AG04450 (cell line): Measurements from ENCODE around the gene ZNF236. TPM values are rescaled to one million over a fixed set of nuclear protein-coding genes. Genes with fewer than 3 reads are reported as not detected.

Experiments
- CTCF ChIA-PET: fragments of 300-600, 350-600 bp; formaldehyde crosslinking; extraction: SDS; loops from one replicate; lab custom pipeline; 2022; ENCODE audit warnings: antibody characterized with exemption, inconsistent platforms; lab: Charles Lee
- POLR2A ChIA-PET: fragments of 350-600 bp; formaldehyde crosslinking; extraction: SDS; loops from one replicate; lab custom pipeline; 2021; ENCODE audit warnings: antibody characterized with exemption, inconsistent platforms; lab: Yijun Ruan, JAX
- DNase-seq: peaks from one replicate; pipeline ENCODE4 v3.0.0-alpha.2; 2011; ENCODE audit warnings: low read depth, low spot score
- H3K27ac ChIP-seq: one replicate; pipeline ENCODE4 v1.5.1; 2012; ENCODE audit warnings: low read depth, low read length, control low read depth
- H3K27me3 ChIP-seq: one replicate; pipeline ENCODE4 v1.6.0; 2012; ENCODE audit warnings: low read length; ENCODE audit not compliant: control insufficient read depth, insufficient read depth
- H3K4me3 ChIP-seq: 2 replicates; pipeline ENCODE4 v1.5.1; 2011; ENCODE audit warnings: mild to moderate bottlenecking, low read depth, low read length, control low read depth
- H3K9me3 ChIP-seq: 2 replicates; pipeline ENCODE4 v1.5.1; 2012; ENCODE audit warnings: low read length; ENCODE audit not compliant: control insufficient read depth, insufficient read depth
- polyA plus RNA-seq: library from polyadenylated mRNA; depleted of rRNA; stranded (reverse); fragments of >200 nt; gene quantifications from 2 replicates; pipeline ENCODE4 v1.2.3, GENCODE V29; 2011
- TF ChIP-seq, protein P1 (sequence below): IDR thresholded peaks from 2 replicates; pipeline ENCODE4 v1.5.1; 2011; ENCODE audit warnings: low read depth, low read length, control low read depth, inconsistent platforms

The ZNF236 gene
- polyA plus RNA-seq, 1 experiment: 5.3 TPM

DNA sequence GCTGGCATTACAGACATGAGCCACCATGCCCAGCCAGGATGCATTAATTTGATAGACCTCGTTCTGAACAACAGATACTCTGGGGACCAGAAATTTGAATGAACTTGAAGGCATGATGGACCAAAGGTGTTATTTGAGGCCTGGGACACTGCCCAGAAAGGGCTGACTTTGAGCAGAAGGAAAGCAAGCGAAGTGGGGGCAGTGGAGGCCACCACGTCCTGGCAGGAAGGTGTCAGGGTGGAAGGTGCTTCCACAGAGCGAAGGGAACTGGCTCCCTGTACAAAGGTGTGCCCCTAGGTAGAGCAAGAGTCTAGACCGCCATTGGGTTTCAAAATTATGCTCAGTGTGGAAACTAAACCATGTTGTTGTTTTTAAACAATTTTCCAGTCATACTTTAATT lies 23.9 kb downstream of the ZNF236 start:
- Histone ChIP-seq H3K9me3 (no peaks in the 10 kb centered on the region), H3K27me3 (no peaks in the 10 kb centered on the region), H3K27ac (no peak overlapping the region), H3K4me3 (no peak overlapping the region)
- POLR2A ChIA-PET: no interaction called here
- CTCF ChIA-PET: interaction anchor here (1.0 kb wide), 1 partner anchor 43 kb away, joined by 4 read pairs; no protein-coding TSS in a partner anchor
- TF ChIP-seq, protein P1, sequence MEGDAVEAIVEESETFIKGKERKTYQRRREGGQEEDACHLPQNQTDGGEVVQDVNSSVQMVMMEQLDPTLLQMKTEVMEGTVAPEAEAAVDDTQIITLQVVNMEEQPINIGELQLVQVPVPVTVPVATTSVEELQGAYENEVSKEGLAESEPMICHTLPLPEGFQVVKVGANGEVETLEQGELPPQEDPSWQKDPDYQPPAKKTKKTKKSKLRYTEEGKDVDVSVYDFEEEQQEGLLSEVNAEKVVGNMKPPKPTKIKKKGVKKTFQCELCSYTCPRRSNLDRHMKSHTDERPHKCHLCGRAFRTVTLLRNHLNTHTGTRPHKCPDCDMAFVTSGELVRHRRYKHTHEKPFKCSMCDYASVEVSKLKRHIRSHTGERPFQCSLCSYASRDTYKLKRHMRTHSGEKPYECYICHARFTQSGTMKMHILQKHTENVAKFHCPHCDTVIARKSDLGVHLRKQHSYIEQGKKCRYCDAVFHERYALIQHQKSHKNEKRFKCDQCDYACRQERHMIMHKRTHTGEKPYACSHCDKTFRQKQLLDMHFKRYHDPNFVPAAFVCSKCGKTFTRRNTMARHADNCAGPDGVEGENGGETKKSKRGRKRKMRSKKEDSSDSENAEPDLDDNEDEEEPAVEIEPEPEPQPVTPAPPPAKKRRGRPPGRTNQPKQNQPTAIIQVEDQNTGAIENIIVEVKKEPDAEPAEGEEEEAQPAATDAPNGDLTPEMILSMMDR: no peak
- no peak for DNase-seq

DNA sequence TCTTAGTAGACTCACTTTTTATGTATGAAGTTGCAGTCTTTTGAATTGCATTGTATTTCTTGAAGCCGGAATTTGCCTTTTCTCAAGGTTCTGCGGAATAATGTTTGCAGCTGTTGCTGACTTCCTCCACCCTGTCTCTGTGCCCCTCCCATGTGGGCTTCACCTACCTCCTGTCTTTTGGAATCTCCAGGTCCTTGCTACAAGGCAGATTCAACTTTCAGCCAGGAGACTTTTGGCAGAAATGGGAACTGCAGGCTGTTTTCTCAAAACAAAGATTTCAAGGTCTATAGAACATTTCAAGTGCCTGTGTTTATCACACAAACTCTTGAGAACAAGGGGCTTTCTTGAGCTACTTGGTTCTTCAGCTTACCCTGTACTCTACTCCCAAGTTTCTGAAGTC lies 25.6 kb downstream of the ZNF236 start:
- TF ChIP-seq, protein P1: peak; percentile 32; the same call in 1 of the 2 replicates
- DNase-seq: no peak
- CTCF ChIA-PET: interaction anchor here (1.1 to 1.5 kb wide), 2 partner anchors 45 to 46 kb away, joined by 3 to 13 read pairs; no protein-coding TSS in a partner anchor
- POLR2A ChIA-PET: no interaction called here
- Histone ChIP-seq H3K27me3 (no peaks in the 10 kb centered on the region), H3K4me3 (no peak overlapping the region), H3K27ac (no peak overlapping the region), H3K9me3 (no peaks in the 10 kb centered on the region)

DNA sequence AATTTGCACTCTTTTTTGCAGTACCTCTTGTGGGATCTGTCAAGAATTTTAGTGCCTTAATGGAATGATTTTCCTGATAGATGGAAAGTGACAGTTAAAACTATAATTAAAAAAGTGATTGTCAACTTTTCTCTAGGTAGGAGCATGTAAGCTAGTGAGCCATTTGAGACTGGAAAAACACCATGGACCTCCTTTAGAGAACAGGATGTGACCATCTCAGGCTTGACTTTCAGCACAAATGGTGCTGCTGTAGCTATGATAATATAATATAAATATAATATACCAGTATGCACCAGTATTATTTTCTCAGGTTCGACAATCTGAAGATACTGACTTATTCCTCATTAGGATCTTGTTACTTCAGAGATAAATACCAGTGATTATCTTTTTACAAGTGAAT lies 27.8 kb downstream of the ZNF236 start:
- no peak overlapping the region for H3K4me3 ChIP-seq
- H3K9me3 ChIP-seq: no peaks in the 10 kb centered on the region
- CTCF ChIA-PET: interaction anchor here (1.8 kb wide), 1 partner anchor 47 kb away, joined by 6 read pairs; no protein-coding TSS in a partner anchor
- TF ChIP-seq, protein P1: no peak
- no peak overlapping the region for H3K27ac ChIP-seq
- H3K27me3 ChIP-seq: no peaks in the 10 kb centered on the region
- DNase-seq: no peak
- POLR2A ChIA-PET: no interaction called here

DNA sequence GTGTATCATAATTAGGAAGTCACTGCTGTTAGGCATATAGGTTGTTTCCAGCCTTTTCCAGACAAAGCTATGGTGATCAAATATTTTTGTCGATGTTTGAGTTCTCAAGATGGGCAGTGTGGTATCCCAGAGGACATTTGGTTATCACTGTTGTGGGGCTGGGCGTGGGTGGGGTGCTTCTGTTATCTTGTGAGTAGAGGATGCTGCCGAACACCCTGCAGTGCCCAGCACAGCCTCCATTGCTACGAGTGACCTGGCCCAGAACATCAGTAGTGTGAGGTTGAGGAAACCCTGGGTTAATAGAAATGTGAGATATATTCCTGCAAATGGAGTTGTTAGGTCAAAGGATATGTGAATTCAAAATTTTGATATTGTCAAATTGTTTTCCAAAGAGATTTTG lies 33.2 kb downstream of the ZNF236 start:
- TF ChIP-seq, protein P1: no peak
- no peaks in the 10 kb centered on the region for H3K9me3 ChIP-seq
- ChIA-PET POLR2A (no interaction called here), CTCF (interaction anchor here (1.5 kb wide), 1 partner anchor 53 kb away, joined by 3 read pairs; no protein-coding TSS in a partner anchor)
- no peak overlapping the region for H3K27ac ChIP-seq
- H3K4me3 ChIP-seq: no peak overlapping the region
- DNase-seq: no peak
- no peaks in the 10 kb centered on the region for H3K27me3 ChIP-seq

DNA sequence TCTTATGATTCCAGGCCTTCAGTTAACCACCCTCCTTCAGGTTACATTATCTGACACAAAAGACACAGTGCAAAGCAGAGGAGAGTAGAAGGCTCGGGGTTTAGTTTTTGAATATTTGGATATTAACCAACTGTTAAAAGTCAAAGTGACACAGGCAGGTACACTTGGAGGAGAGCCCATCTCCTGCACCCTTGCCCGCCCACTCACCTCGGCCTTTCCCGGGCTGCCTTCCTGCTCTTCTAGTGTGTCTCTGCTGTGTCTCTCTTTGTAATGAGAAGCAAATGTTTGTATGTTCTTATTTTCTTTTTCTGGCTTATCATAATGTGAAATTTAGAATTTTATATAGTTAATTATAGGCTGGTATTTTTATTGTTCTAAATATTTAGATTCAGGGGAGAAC lies 35.1 kb downstream of the ZNF236 start:
- TF ChIP-seq, protein P1: no peak
- Histone ChIP-seq H3K27me3 (no peaks in the 10 kb centered on the region), H3K27ac (no peak overlapping the region), H3K4me3 (no peak overlapping the region), H3K9me3 (no peaks in the 10 kb centered on the region)
- POLR2A ChIA-PET: no interaction called here
- CTCF ChIA-PET: no interaction called here
- DNase-seq: no peak
